HTR-8/SVneo (cell line): ENCODE measurements around the gene RRP9.
"Not testable (repeated sequence)": the region's sequence is repeated elsewhere in the genome, so short reads cannot be mapped to it uniquely, and the experiment has no call there.

Experiments
- DNase-seq: peaks from one replicate; pipeline ENCODE4 v3.0.0; 2011; ENCODE audit warnings: low spot score, mixed read lengths; ENCODE audit not compliant: insufficient read length
- FAIRE-seq: peaks from 2 replicates; lab custom pipeline; 2011; peaks lifted over from hg19 to GRCh38; lab: Jason Lieb, UNC

RRP9 gene, protein sequence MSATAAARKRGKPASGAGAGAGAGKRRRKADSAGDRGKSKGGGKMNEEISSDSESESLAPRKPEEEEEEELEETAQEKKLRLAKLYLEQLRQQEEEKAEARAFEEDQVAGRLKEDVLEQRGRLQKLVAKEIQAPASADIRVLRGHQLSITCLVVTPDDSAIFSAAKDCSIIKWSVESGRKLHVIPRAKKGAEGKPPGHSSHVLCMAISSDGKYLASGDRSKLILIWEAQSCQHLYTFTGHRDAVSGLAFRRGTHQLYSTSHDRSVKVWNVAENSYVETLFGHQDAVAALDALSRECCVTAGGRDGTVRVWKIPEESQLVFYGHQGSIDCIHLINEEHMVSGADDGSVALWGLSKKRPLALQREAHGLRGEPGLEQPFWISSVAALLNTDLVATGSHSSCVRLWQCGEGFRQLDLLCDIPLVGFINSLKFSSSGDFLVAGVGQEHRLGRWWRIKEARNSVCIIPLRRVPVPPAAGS

GRCh38 chr3:51941798-51942602, at the start of gene RRP9, which contains the start of gene PARP3:
TSS of gene RRP9 (minus strand) at chr3:51941904. CDS start at chr3:51941867, 37 bp downstream.
TSS of gene PARP3 (plus strand) at chr3:51942363. CDS start at chr3:51943356, 993 bp downstream.
- DNase-seq (peak; percentile 99), FAIRE-seq (peak; percentile 99)

DNA sequence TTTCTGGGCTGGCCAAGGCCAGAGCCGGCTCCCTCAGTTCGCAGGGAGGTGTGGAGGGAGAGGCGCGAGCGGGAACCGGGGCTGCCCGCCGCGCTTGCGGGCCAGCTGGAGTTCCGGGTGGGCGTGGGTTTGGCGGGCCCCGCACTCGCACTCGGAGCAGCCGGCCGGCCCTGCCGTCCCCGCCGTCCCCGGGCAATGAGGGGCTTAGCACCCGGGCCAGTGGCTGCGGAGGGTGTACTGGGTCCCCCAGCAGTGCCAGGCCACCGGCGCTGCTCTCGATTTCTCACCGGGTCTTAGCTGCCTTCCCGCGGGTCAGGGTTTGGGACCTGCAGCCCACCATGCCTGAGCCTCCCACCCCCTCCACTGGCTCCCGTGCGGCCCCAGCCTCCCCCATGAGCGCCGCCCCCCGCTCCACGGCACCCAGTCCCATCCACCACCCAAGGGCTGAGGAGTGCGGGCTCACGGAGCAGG, 48.8 kb upstream of the RRP9 start:
- not testable (repeated sequence) for DNase-seq, FAIRE-seq

- no peak for DNase-seq
- no peak for FAIRE-seq
Measured at GRCh38 chr3:51988286-51989146, 46.8 kb upstream of the RRP9 start.

GRCh38 chr3:51987568-51987967, 45.9 kb upstream of the RRP9 start:
- no peak for FAIRE-seq

GRCh38 chr3:51986010-51986947, 44.6 kb upstream of the RRP9 start:
- DNase-seq (no peak), FAIRE-seq (no peak)

More at GRCh38 chr3:51987568-51987967, 45.9 kb upstream of the RRP9 start:
- no peak for DNase-seq

DNA sequence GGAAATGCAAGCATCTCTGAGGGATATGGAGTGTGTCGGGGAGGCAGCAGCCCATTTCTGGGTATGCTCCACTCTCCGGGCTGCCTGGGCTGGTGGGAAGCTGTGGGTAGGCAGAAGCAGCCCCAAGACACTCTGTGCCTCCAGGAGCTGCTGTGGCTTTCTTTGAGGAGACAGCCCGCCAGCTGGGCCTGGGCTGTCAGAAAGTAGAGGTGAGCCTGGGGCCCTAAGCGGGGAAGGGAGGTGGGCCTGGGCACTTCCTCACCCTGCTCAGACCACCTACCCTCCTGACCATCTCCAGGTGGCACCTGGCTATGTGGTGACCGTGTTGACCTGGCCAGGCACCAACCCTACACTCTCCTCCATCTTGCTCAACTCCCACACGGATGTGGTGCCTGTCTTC, 43.4 kb upstream of the RRP9 start:
- DNase-seq: no peak
- no peak for FAIRE-seq

DNA sequence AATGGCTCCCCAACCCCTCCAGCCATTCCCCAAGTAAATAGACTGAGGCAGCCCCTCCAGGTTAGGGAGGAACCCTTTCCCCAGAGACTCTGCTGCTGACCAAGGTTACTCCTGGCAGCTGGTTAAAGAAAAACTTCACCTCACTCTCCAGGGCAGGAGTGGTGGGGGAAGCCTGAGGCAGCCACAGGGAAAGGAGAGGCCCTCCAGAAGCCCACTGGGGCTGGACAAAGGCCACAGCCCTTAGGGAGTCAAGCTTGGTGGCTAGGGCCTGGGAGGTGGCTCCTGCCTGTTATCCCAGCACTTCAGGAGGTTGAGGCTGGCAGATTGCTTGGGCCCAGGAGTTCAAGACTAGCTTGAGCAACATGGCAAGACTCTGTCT, 42.6 kb upstream of the RRP9 start:
- FAIRE-seq (no peak), DNase-seq (no peak)

DNA sequence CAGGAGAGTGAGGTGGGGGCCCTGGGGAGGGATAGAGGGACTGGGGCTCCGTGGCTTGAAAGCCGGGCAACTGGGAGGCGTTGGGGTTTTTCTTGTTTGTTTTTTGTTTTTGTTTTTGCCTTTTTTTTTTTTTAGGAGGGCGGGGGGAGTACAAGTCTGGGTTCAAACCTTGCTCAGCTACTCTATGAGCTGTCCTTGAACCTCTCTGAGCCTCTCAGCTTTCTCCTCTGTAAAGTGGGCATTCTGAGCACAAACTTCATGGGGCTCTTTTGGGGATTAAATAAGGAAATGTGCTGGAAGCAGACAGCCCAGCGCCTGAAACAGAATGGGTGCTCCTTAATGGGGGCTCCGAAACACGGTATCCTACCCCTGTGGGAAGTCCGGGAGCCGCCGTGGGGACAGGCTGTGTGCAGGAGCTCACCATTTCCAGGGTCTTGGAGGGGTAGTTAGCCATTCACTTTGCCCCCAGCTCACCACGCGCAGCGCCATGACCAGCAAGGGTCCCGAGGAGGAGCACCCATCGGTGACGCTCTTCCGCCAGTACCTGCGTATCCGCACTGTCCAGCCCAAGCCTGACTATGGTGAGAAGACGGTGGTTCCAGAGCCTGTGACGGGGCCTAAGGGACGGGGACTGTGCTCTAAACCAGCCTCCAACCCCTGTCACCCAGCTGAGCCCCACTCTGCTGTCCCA, 42.0 kb upstream of the RRP9 start:
- FAIRE-seq: no peak

GRCh38 chr3:51982838-51983577, 41.3 kb upstream of the RRP9 start, which contains the start of gene ACY1:
TSS of gene ACY1 (plus strand) at chr3:51983535. CDS start at chr3:51984065, 530 bp downstream.
- DNase-seq (peak; percentile 93), FAIRE-seq (peak; percentile 98)

More for the DNA sequence above, 42.0 kb upstream of the RRP9 start:
- no peak for DNase-seq

- FAIRE-seq: no peak
- DNase-seq: peak; percentile 75
Measured at GRCh38 chr3:51982352-51982837, 40.7 kb upstream of the RRP9 start.

DNA sequence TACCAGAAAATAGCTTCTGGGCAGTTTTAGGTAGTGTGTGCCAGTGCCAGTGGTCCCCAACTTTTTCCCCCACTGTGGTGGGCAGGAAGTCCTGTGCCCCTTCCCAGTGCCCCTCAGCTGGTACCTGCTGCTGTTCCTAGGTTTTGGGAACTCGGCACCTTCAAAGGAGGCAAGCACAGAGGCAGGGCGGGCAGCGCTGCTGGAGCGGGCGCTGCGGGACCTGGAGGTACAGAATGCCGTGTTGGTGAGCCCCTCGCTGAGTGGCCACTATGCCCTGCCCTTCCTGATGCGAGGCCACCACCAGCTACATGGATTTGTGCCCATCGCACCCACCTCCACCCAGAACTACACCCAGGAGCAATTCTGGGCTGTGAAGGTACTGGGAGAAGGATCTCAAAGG, 38.5 kb upstream of the RRP9 start:
- FAIRE-seq: no peak
- no peak for DNase-seq

GRCh38 chr3:51978143-51978502, 36.4 kb upstream of the RRP9 start:
- FAIRE-seq (no peak), DNase-seq (no peak)

- DNase-seq (no peak), FAIRE-seq (no peak)
Measured at GRCh38 chr3:51977446-51978142, 35.9 kb upstream of the RRP9 start.

- FAIRE-seq (no peak), DNase-seq (no peak)
Measured at GRCh38 chr3:51975852-51976549, 34.3 kb upstream of the RRP9 start.

GRCh38 chr3:51974963-51975851, 33.5 kb upstream of the RRP9 start, which contains the start of gene ABHD14A:
TSS of gene ABHD14A (plus strand) at chr3:51975064. CDS start at chr3:51975136, 72 bp downstream.
- FAIRE-seq: peak; percentile 91
- DNase-seq: peak; percentile 88
